Forelimb muscle (tissue), 1 donor: Measurements from ENCODE around the gene TUBGCP3. TPM values are rescaled to one million over a fixed set of nuclear protein-coding genes. Genes with fewer than 3 reads are reported as not detected.
"Not testable (repeated sequence)": the region's sequence is repeated elsewhere in the genome, so short reads cannot be mapped to it uniquely, and the experiment has no call there.

Experiments
- DNase-seq: peaks from one replicate; pipeline ENCODE4 v3.0.0-alpha.2; 2013; ENCODE audit warnings: low read depth
- polyA plus RNA-seq: library from polyadenylated mRNA; unstranded; fragments of 120-200 nt; gene quantifications from one replicate; pipeline ENCODE4 v1.2.1, GENCODE V29; 2013; ENCODE audit not compliant: insufficient read length

TUBGCP3 gene
- polyA plus RNA-seq, 1 donor, result 16.3 TPM

GRCh38 chr13:112529216-112529615 lies 58.7 kb downstream of the TUBGCP3 start:
- DNase-seq, result no peak

- no peak for DNase-seq
These were observed 61.7 kb downstream of the TUBGCP3 start for GRCh38 chr13:112526146-112526853.

- no peak for DNase-seq
These were observed 62.5 kb downstream of the TUBGCP3 start for GRCh38 chr13:112525356-112525945.

- DNase-seq, result no peak
These were observed 65.4 kb downstream of the TUBGCP3 start for GRCh38 chr13:112522578-112522977.

- DNase-seq, result no peak
These were observed 66.8 kb downstream of the TUBGCP3 start for GRCh38 chr13:112521073-112521685.

GRCh38 chr13:112519517-112520060 lies 68.4 kb downstream of the TUBGCP3 start:
- DNase-seq, result no peak

GRCh38 chr13:112516218-112516617 lies 71.7 kb downstream of the TUBGCP3 start:
- DNase-seq, result no peak

GRCh38 chr13:112513761-112514160 lies 74.2 kb downstream of the TUBGCP3 start:
- no peak for DNase-seq

GRCh38 chr13:112510987-112511685 lies 76.8 kb downstream of the TUBGCP3 start:
- no peak for DNase-seq

- DNase-seq, result no peak
These were observed 77.8 kb downstream of the TUBGCP3 start for GRCh38 chr13:112510002-112510780.

GRCh38 chr13:112509190-112509589 lies 78.8 kb downstream of the TUBGCP3 start:
- no peak for DNase-seq

- DNase-seq, result no peak
These were observed 81.9 kb downstream of the TUBGCP3 start for GRCh38 chr13:112506046-112506445.

GRCh38 chr13:112496166-112496565 lies 91.8 kb downstream of the TUBGCP3 start:
- DNase-seq, result no peak

GRCh38 chr13:112495465-112495864 lies 92.5 kb downstream of the TUBGCP3 start:
- DNase-seq, result no peak

GRCh38 chr13:112489199-112489598 lies 98.8 kb downstream of the TUBGCP3 start:
- DNase-seq, result no peak

- not testable (repeated sequence) for DNase-seq
These were observed 99.5 kb downstream of the TUBGCP3 start for GRCh38 chr13:112488343-112489050.

- DNase-seq, result no peak
These were observed 100.8 kb downstream of the TUBGCP3 start for GRCh38 chr13:112487127-112487517.

GRCh38 chr13:112486386-112487126 lies 101.4 kb downstream of the TUBGCP3 start:
- DNase-seq, result no peak

GRCh38 chr13:112485814-112486213 lies 102.1 kb downstream of the TUBGCP3 start:
- DNase-seq, result not testable (repeated sequence)

- DNase-seq, result no peak
These were observed 104.7 kb downstream of the TUBGCP3 start for GRCh38 chr13:112483299-112483698.
